Panc1 (cell line): ENCODE measurements around the gene LRRC3B.

Source experiments
- POLR2AphosphoS5 ChIP-seq: IDR thresholded peaks from 2 replicates; pipeline ENCODE4 v1.6.1; 2012; ENCODE audit warnings: mild to moderate bottlenecking, low read depth, low read length, moderate library complexity
- SIN3A ChIP-seq: IDR thresholded peaks from 2 replicates; pipeline ENCODE4 v1.6.1; 2012; ENCODE audit warnings: low read depth, mild to moderate bottlenecking, low read length, moderate library complexity, borderline replicate concordance; ENCODE audit not compliant: insufficient read depth
- TCF7L2 ChIP-seq: IDR thresholded peaks from 2 replicates; pipeline ENCODE4 v1.6.1; 2011; ENCODE audit warnings: mild to moderate bottlenecking, low read depth, low read length, inconsistent platforms
- TF ChIP-seq, protein P1 (sequence below): fragments of 450-650 bp; IDR thresholded peaks from 2 replicates; pipeline ENCODE4 v1.5.1; 2017; ENCODE audit warnings: mild to moderate bottlenecking
- TF ChIP-seq, protein P2 (sequence below), 2 experiments: IDR thresholded peaks; 2 replicates each; pipeline ENCODE4 v1.6.1; 2011 to 2012; ENCODE audit warnings: low read depth in 2 of 2, control low read depth in 1 of 2, low read length in 1 of 2, mild to moderate bottlenecking in 1 of 2, moderate library complexity in 1 of 2; ENCODE audit not compliant: insufficient read depth in 1 of 2

DNA sequence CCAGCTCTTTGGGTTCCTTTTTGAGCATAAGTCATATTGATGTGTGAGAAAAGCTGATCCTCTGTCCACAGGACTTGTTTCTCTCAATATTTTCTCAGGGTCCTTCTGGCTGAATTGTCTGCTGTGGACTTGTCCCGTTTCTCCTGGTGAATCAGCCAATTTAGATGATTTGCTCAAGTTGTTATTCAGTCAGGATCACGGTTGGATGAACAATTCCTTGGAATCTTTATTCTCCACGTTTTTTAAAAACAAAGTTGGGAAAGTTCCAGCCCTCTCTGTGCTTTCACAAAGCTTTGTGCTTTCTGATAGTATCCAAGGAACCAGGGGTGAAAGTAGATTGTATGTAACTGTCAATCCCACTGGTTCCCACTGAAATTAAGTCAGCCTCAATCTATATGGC, 61.3 kb downstream of the LRRC3B start:
- TF ChIP-seq, protein P1, sequence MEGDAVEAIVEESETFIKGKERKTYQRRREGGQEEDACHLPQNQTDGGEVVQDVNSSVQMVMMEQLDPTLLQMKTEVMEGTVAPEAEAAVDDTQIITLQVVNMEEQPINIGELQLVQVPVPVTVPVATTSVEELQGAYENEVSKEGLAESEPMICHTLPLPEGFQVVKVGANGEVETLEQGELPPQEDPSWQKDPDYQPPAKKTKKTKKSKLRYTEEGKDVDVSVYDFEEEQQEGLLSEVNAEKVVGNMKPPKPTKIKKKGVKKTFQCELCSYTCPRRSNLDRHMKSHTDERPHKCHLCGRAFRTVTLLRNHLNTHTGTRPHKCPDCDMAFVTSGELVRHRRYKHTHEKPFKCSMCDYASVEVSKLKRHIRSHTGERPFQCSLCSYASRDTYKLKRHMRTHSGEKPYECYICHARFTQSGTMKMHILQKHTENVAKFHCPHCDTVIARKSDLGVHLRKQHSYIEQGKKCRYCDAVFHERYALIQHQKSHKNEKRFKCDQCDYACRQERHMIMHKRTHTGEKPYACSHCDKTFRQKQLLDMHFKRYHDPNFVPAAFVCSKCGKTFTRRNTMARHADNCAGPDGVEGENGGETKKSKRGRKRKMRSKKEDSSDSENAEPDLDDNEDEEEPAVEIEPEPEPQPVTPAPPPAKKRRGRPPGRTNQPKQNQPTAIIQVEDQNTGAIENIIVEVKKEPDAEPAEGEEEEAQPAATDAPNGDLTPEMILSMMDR, result no peak
- TF ChIP-seq POLR2AphosphoS5 (no peak), TCF7L2 (no peak), SIN3A (no peak)
- TF ChIP-seq, protein P2, sequence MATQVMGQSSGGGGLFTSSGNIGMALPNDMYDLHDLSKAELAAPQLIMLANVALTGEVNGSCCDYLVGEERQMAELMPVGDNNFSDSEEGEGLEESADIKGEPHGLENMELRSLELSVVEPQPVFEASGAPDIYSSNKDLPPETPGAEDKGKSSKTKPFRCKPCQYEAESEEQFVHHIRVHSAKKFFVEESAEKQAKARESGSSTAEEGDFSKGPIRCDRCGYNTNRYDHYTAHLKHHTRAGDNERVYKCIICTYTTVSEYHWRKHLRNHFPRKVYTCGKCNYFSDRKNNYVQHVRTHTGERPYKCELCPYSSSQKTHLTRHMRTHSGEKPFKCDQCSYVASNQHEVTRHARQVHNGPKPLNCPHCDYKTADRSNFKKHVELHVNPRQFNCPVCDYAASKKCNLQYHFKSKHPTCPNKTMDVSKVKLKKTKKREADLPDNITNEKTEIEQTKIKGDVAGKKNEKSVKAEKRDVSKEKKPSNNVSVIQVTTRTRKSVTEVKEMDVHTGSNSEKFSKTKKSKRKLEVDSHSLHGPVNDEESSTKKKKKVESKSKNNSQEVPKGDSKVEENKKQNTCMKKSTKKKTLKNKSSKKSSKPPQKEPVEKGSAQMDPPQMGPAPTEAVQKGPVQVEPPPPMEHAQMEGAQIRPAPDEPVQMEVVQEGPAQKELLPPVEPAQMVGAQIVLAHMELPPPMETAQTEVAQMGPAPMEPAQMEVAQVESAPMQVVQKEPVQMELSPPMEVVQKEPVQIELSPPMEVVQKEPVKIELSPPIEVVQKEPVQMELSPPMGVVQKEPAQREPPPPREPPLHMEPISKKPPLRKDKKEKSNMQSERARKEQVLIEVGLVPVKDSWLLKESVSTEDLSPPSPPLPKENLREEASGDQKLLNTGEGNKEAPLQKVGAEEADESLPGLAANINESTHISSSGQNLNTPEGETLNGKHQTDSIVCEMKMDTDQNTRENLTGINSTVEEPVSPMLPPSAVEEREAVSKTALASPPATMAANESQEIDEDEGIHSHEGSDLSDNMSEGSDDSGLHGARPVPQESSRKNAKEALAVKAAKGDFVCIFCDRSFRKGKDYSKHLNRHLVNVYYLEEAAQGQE (IDR thresholded peaks at IDR 0.05; ENCODE audit: insufficient read depth in 1 of 2, low read depth in 2 of 2, low read length in 1 of 2), result no peak
